ENCODE results near the gene GRHPR. TPM values are rescaled to one million over a fixed set of nuclear protein-coding genes. Genes with fewer than 3 reads are reported as not detected.

GRHPR gene
- total and polyA plus RNA-seq, 10 of the 15 experiments (the other 5 are each of a cell fraction or from before 2014, with no cell fraction given): 52.4 to 194 (median 126) TPM

DNA sequence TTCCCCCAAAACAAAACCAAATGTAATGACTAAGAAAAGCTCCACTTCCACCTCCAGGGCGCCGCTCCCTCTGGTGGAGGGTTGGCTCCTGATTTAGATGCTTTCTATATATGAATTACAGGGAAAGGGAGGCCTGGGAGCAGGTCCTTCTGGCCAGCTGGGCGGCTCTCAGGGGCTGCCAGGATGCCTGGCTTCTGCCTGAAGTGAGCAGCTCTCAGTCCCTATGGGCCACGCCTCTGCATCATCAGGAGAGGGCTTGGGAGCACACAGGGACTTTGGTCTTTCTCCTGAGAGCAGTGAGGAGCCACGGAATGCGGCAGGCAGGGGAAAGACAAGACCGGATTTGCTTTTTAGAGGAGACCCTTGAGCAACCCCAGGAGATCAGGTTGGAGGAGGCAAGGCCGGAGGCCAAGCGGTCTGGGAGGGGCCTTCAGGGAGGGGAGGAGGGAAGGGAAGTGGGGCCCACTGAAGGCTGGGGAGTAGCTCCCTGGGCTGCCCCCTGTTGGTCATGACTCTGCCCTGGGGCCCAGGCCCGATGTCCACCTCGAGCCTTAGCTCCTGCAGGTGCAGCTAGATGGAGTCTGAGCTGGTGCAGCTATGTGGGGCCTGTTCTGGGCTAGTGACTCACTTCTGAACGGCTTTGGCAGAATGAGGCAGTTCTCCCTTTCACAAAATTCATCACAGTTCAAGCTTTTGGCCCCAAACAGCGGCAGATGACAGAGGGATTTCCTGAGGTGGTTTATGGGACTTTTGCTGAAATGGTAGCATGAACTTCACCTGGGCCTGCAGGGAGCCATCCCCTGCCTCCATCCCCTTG, 11.3 kb upstream of the GRHPR start (continued):
- TF ChIP-seq, protein P1, sequence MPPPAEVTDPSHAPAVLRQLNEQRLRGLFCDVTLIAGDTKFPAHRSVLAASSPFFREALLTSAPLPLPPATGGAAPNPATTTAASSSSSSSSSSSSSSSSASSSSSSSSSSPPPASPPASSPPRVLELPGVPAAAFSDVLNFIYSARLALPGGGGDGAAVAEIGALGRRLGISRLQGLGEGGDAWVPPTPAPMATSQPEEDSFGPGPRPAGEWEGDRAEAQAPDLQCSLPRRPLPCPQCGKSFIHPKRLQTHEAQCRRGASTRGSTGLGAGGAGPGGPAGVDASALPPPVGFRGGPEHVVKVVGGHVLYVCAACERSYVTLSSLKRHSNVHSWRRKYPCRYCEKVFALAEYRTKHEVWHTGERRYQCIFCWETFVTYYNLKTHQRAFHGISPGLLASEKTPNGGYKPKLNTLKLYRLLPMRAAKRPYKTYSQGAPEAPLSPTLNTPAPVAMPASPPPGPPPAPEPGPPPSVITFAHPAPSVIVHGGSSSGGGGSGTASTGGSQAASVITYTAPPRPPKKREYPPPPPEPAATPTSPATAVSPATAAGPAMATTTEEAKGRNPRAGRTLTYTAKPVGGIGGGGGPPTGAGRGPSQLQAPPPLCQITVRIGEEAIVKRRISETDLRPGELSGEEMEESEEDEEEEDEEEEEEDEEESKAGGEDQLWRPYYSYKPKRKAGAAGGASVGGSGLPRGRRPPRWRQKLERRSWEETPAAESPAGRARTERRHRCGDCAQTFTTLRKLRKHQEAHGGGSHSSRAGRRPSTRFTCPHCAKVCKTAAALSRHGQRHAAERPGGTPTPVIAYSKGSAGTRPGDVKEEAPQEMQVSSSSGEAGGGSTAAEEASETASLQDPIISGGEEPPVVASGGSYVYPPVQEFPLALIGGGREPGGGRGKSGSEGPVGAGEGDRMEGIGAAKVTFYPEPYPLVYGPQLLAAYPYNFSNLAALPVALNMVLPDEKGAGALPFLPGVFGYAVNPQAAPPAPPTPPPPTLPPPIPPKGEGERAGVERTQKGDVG (CRISPR knock-in tag; IDR thresholded peaks at IDR 0.05): no peak
- TF ChIP-seq GATAD2B (conservative IDR thresholded peaks at IDR 0.05; ENCODE audit: low read depth): 0 out of 2 replicates have a peak, but pooled peaks have one; percentile 41
- no peak for TF ChIP-seq PML (IDR thresholded peaks at IDR 0.05; ENCODE audit: low read length)
- TF ChIP-seq CHD4 (IDR thresholded peaks at IDR 0.05): peak; percentile 63; the same call in 1 of the 2 replicates
- no peak for TF ChIP-seq NR2C2 (IDR thresholded peaks at IDR 0.05; ENCODE audit: borderline replicate concordance, control insufficient read depth, insufficient read length, low read depth)
- TF ChIP-seq POU2F2 (IDR thresholded peaks at IDR 0.05; ENCODE audit: borderline replicate concordance, low read depth, low read length): peak; percentile 46
- no peak for TF ChIP-seq CHD2 (IDR thresholded peaks at IDR 0.05; ENCODE audit: borderline replicate concordance, low read depth, low read length)
- TF ChIP-seq, protein P2, sequence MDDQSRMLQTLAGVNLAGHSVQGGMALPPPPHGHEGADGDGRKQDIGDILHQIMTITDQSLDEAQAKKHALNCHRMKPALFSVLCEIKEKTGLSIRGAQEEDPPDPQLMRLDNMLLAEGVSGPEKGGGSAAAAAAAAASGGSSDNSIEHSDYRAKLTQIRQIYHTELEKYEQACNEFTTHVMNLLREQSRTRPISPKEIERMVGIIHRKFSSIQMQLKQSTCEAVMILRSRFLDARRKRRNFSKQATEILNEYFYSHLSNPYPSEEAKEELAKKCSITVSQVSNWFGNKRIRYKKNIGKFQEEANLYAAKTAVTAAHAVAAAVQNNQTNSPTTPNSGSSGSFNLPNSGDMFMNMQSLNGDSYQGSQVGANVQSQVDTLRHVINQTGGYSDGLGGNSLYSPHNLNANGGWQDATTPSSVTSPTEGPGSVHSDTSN (IDR thresholded peaks at IDR 0.05; ENCODE audit: insufficient replicate concordance, low read depth, low read length): no peak

Measured in GM12878 (cell line).